Suprapubic skin (tissue), 3 donors: ENCODE results near the gene OTULINL.

ENCODE experiments used
- CTCF ChIP-seq, 2 donors: fragments of 200-600 bp in 1 of 2; fragments of 450-650 bp in 1 of 2; sonication (generic) in 1 of 2; IDR thresholded peaks; one replicate each; pipeline ENCODE4 v1.5.1; 2016 to 2019; ENCODE audit warnings: antibody characterized with exemption in 2 of 2, mild to moderate bottlenecking in 1 of 2, moderate library complexity in 1 of 2
- EP300 ChIP-seq: sonication (generic); formaldehyde crosslinking; IDR thresholded peaks from one replicate; pipeline ENCODE4 v1.6.1; 2017; ENCODE audit warnings: antibody characterized with exemption

GRCh38 chr5:14593326-14594021, 11.9 kb downstream of the OTULINL start:
- TF ChIP-seq CTCF (IDR thresholded peaks at IDR 0.05) = no peak
- no peak for TF ChIP-seq EP300
